Measurements from ENCODE around the gene NUDT12.

Gene NUDT12

GRCh38 chr5:103562453-103563157, at the start of gene NUDT12:
Gene NUDT12, minus strand, starts transcription at chr5:103562789. Its CDS starts 2,541 bp downstream, at chr5:103560248.
- DNase-seq (ENCODE audit: low spot score), result peak; percentile 70

GRCh38 chr5:103607346-103607745, 44.8 kb upstream of the NUDT12 start:
- DNase-seq (ENCODE audit: low spot score), result no peak

- DNase-seq (ENCODE audit: low spot score), result no peak
Observed at GRCh38 chr5:103605277-103605676, 42.7 kb upstream of the NUDT12 start.

GRCh38 chr5:103602438-103602837, 39.8 kb upstream of the NUDT12 start:
- DNase-seq (ENCODE audit: low spot score), result no peak

- no peak for DNase-seq (ENCODE audit: low spot score)
Observed at GRCh38 chr5:103601314-103601713, 38.7 kb upstream of the NUDT12 start.

- no peak for DNase-seq (ENCODE audit: low spot score)
Observed at GRCh38 chr5:103600086-103600485, 37.5 kb upstream of the NUDT12 start.

- DNase-seq (ENCODE audit: low spot score), result no peak
Observed at GRCh38 chr5:103598997-103599566, 36.5 kb upstream of the NUDT12 start.

GRCh38 chr5:103590221-103590620, 27.6 kb upstream of the NUDT12 start:
- no peak for DNase-seq (ENCODE audit: low spot score)

- no peak for DNase-seq (ENCODE audit: low spot score)
Observed at GRCh38 chr5:103589776-103590175, 27.2 kb upstream of the NUDT12 start.

GRCh38 chr5:103589357-103589756, 26.8 kb upstream of the NUDT12 start:
- DNase-seq (ENCODE audit: low spot score), result no peak

- peak; percentile 8 for DNase-seq (ENCODE audit: low spot score)
Observed at GRCh38 chr5:103587185-103587748, 24.7 kb upstream of the NUDT12 start.

- DNase-seq (ENCODE audit: low spot score), result peak; percentile 15
Observed at GRCh38 chr5:103582364-103582763, 19.8 kb upstream of the NUDT12 start.

GRCh38 chr5:103573411-103573810, 10.8 kb upstream of the NUDT12 start:
- DNase-seq (ENCODE audit: low spot score), result no peak

- no peak for DNase-seq (ENCODE audit: low spot score)
Observed at GRCh38 chr5:103572454-103572853, 9.9 kb upstream of the NUDT12 start.

- no peak for DNase-seq (ENCODE audit: low spot score)
Observed at GRCh38 chr5:103571730-103572129, 9.1 kb upstream of the NUDT12 start.

GRCh38 chr5:103569313-103570060, 6.9 kb upstream of the NUDT12 start:
- no peak for DNase-seq (ENCODE audit: low spot score)

- DNase-seq (ENCODE audit: low spot score), result no peak
Observed at GRCh38 chr5:103565719-103566118, 3.1 kb upstream of the NUDT12 start.

GRCh38 chr5:103561685-103562452, 720 bp downstream of the NUDT12 start:
- no peak for DNase-seq (ENCODE audit: low spot score)

GRCh38 chr5:103560826-103561225, 1.8 kb downstream of the NUDT12 start:
- DNase-seq (ENCODE audit: low spot score), result no peak

GRCh38 chr5:103546858-103547257, 15.7 kb downstream of the NUDT12 start:
- no peak for DNase-seq (ENCODE audit: low spot score)

- no peak for DNase-seq (ENCODE audit: low spot score)
Observed at GRCh38 chr5:103542441-103542840, 20.1 kb downstream of the NUDT12 start.

- DNase-seq (ENCODE audit: low spot score), result no peak
Observed at GRCh38 chr5:103541569-103541968, 21.0 kb downstream of the NUDT12 start.
